ENCODE data around the gene OPHN1. TPM values are rescaled to one million over a fixed set of nuclear protein-coding genes. Genes with fewer than 3 reads are reported as not detected.
"Not testable (repeated sequence)": the region's sequence is repeated elsewhere in the genome, so short reads cannot be mapped to it uniquely, and the experiment has no call there.

OPHN1 gene
- total RNA-seq, 1 donor from 2014 or later = 5.3 TPM

- no peak for DNase-seq (ENCODE audit: low read depth, low spot score)
Observed at GRCh38 chrX:68424719-68425118, 8.6 kb downstream of the OPHN1 start.

GRCh38 chrX:68422478-68422877 is 10.8 kb downstream of the OPHN1 start:
- no peak for DNase-seq (ENCODE audit: low read depth, low spot score)

- DNase-seq (ENCODE audit: low read depth, low spot score) = no peak
Observed at GRCh38 chrX:68421636-68422035, 11.7 kb downstream of the OPHN1 start.

GRCh38 chrX:68420559-68420958 is 12.7 kb downstream of the OPHN1 start:
- DNase-seq (ENCODE audit: low read depth, low spot score) = no peak

- no peak for DNase-seq (ENCODE audit: low read depth, low spot score)
Observed at GRCh38 chrX:68419975-68420374, 13.3 kb downstream of the OPHN1 start.

- DNase-seq (ENCODE audit: low read depth, low spot score) = no peak
Observed at GRCh38 chrX:68417651-68418050, 15.6 kb downstream of the OPHN1 start.

- no peak for DNase-seq (ENCODE audit: low read depth, low spot score)
Observed at GRCh38 chrX:68416592-68416991, 16.7 kb downstream of the OPHN1 start.

GRCh38 chrX:68415316-68415715 is 18.0 kb downstream of the OPHN1 start:
- DNase-seq (ENCODE audit: low read depth, low spot score) = no peak

- DNase-seq (ENCODE audit: low read depth, low spot score) = no peak
Observed at GRCh38 chrX:68413254-68413653, 20.0 kb downstream of the OPHN1 start.

GRCh38 chrX:68411729-68412128 is 21.6 kb downstream of the OPHN1 start:
- no peak for DNase-seq (ENCODE audit: low read depth, low spot score)

GRCh38 chrX:68409194-68409593 is 24.1 kb downstream of the OPHN1 start:
- DNase-seq (ENCODE audit: low read depth, low spot score) = no peak

- DNase-seq (ENCODE audit: low read depth, low spot score) = no peak
Observed at GRCh38 chrX:68403522-68403921, 29.8 kb downstream of the OPHN1 start.

GRCh38 chrX:68403038-68403437 is 30.3 kb downstream of the OPHN1 start:
- DNase-seq (ENCODE audit: low read depth, low spot score) = no peak

- DNase-seq (ENCODE audit: low read depth, low spot score) = no peak
Observed at GRCh38 chrX:68402094-68402493, 31.2 kb downstream of the OPHN1 start.

GRCh38 chrX:68398291-68398690 is 35.0 kb downstream of the OPHN1 start:
- no peak for DNase-seq (ENCODE audit: low read depth, low spot score)

- no peak for DNase-seq (ENCODE audit: low read depth, low spot score)
Observed at GRCh38 chrX:68396953-68397352, 36.3 kb downstream of the OPHN1 start.

- DNase-seq (ENCODE audit: low read depth, low spot score) = not testable (repeated sequence)
Observed at GRCh38 chrX:68389419-68389960, 43.8 kb downstream of the OPHN1 start.

- no peak for DNase-seq (ENCODE audit: low read depth, low spot score)
Observed at GRCh38 chrX:68387776-68388175, 45.5 kb downstream of the OPHN1 start.

GRCh38 chrX:68383540-68383939 is 49.8 kb downstream of the OPHN1 start:
- DNase-seq (ENCODE audit: low read depth, low spot score) = no peak

- DNase-seq (ENCODE audit: low read depth, low spot score) = not testable (repeated sequence)
Observed at GRCh38 chrX:68377579-68377978, 55.7 kb downstream of the OPHN1 start.

GRCh38 chrX:68376373-68376772 is 56.9 kb downstream of the OPHN1 start:
- no peak for DNase-seq (ENCODE audit: low read depth, low spot score)

- no peak for DNase-seq (ENCODE audit: low read depth, low spot score)
Observed at GRCh38 chrX:68375803-68376202, 57.5 kb downstream of the OPHN1 start.

GRCh38 chrX:68372665-68373064 is 60.6 kb downstream of the OPHN1 start:
- no peak for DNase-seq (ENCODE audit: low read depth, low spot score)

GRCh38 chrX:68369559-68369958 is 63.7 kb downstream of the OPHN1 start:
- no peak for DNase-seq (ENCODE audit: low read depth, low spot score)

All from pulmonary artery endothelial cell (primary cell).